Tongue (tissue), 2 donors: Measurements from ENCODE around the gene KCNQ1. TPM values are rescaled to one million over a fixed set of nuclear protein-coding genes. Genes with fewer than 3 reads are reported as not detected.
A peak's percentile ranks its signal among the peaks of the same experiment; 100 is the strongest.

Experiments used
- DNase-seq: peaks from one replicate; pipeline ENCODE4 v3.0.0-alpha.2; 2015
- total RNA-seq: library from RNA; depleted of rRNA; stranded (reverse); fragments of >200 nt; gene quantifications from one replicate; pipeline ENCODE4 v1.2.3, GENCODE V29; 2014

Gene KCNQ1
- total RNA-seq, 1 donor from 2014 or later = 2.6 TPM

DNA sequence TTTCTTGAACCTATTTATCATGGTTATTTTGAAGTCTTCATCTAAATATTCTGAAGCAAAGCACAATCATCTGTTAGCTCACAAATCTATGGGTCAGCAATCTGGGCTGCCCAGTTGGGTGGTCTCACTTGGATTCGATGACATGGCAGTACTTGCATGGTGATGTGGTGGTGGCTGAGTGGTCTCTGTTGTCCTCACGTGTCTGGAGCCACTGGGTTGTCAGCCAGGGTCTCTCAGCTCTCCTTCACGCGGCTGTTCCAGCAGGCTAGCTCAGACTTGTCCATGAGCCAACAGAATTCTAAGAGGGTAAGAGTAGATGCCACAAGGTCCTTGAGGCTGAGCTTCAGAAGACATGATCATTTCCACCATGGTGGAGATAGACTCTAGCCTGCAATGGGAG is 321.4 kb downstream of the KCNQ1 start:
- DNase-seq = no peak

DNA sequence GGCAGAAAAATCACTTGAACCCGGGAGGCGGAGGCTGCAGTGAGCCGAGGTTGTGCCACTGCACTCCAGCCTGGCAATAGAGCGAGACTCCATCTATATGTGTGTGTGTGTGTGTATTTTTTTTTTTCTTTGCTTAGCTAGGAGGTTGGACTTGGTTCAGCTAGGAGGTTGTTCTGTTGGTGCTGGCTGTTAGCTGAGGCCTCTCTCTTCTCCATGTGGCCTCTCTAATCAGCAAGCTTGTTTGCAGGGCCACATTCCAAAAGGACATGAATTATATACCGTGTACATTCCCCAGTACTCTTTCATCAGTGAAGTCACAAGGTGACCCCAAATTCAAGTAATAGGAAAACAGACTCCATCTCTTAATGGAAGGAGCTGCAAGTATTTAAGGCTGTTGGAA is 322.3 kb downstream of the KCNQ1 start:
- no peak for DNase-seq

DNA sequence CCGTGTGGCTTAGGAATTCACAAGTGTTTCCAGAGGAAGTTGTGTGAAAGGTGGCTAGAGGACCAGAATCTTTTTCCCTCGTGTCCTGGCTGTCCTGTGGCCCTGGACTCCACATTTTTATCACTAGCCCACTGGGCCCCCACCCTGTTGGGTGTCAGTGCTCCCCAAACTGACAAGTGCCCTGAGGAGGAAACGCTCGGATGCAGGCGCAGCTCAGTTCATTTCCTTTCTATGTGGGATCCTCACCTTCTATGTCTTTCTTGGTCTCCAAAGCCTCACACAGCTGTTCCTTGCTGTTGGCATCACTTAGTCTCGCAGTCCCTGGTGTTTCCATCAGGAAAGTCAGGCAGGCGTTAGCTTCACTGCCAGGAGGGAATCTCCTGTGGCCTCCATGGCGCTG is 323.0 kb downstream of the KCNQ1 start:
- DNase-seq = no peak

DNA sequence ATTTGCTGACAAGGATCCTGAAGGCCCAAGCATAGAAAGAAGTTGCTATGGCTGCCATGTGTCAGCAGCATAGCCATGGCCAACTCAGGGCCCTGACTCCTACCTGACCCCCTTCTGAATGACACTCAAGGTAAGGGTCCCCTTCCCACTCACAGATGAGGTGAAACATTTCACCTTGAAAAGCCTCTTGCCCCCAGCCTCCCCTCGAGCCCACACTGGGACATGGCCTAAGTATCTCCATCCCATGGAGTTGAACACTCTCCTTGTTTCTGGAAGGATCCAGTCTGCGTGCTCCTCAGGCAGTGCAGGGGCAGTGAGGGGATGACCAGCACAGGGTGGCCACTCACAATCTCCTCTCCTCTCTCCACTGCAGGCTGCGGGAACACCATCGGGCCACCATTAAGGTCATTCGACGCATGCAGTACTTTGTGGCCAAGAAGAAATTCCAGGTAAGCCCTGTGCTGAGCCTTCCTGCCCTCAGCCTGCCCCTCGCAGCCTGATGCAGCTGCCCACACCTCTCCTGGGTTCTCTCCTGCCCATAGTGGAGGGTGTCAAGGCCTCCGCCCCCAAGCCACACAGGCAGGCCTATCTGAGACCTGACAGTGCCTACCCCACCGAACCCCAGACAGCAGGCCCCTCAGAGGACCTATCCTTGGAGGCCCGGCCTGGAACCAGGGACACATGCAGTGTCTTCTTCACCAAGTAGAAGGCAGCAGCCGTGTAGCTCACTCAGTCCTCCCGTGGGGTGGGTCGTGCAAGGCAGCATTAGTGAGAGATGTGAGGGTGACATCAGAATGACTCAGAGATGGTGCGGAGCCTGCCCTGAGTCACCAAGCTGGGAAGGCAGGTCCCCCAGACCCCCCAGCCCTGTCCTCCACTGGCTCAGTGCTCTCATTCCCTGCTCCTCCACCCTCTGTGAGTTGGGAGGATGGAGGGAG is 323.9 kb downstream of the KCNQ1 start:
- DNase-seq = no peak

DNA sequence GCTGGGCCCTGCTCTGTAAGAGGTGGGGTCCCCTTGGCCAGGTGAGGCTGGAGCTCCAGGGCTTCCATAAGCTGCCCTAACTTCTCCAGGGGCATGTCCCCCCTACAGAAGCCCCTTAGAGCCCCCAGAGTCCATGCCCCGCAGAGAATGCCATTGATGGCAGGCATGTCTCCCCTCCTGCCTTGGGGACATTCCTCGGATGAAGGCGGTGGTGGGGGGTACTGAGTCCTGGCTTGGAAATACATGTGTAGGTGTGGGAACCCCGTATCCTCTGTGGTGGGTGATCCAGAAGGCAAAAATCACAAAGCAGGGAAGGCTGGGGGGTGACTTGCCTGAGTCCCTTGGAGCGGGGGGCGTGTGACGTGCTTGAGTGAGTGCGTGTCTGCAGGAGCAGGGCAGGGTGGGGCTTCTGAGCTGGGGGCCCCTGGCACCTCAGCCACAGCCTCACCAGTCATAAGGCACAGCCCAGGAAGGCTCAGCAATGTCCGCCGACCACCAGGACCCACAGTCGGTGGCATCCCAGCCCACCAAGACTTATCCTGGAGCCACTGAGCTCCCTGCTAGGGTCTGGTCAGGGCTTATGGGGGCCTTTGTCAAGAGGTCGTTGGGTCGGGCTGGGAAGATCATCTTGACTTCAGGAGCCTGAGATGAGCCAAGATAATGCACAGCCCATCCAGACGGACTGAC is 324.7 kb downstream of the KCNQ1 start:
- DNase-seq = no peak

DNA sequence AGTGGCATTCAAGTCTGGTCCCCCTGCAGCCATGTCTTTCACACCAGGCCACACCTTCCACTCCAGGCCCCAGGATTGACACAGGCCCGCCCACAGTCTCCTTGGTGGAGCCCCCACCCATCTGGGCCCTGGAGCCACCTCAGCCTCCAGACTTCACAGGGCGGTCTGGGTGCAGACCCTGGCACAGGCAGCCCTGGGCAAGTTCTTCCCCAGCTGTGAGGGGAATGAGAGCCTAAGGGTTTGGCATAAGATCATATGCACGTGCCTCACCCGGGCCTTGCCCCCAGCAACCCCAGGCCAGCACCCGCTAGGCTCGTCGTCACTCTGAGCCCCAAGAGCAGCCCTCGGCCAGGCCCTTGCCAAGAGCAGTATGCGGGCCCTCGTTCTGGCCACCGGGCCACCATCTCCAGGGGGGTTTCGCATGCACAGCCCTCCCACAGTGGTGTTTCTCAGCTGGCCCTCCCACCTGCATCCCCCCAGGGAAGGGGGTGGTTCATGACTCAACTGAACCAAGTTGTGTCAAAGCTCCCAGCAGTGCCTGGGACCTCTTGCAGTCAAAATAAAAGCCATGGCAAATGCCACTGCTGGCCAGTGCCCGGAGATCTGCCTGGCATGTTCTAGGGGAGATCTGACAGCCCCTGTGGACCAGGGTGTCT is 325.4 kb downstream of the KCNQ1 start:
- no peak for DNase-seq

DNA sequence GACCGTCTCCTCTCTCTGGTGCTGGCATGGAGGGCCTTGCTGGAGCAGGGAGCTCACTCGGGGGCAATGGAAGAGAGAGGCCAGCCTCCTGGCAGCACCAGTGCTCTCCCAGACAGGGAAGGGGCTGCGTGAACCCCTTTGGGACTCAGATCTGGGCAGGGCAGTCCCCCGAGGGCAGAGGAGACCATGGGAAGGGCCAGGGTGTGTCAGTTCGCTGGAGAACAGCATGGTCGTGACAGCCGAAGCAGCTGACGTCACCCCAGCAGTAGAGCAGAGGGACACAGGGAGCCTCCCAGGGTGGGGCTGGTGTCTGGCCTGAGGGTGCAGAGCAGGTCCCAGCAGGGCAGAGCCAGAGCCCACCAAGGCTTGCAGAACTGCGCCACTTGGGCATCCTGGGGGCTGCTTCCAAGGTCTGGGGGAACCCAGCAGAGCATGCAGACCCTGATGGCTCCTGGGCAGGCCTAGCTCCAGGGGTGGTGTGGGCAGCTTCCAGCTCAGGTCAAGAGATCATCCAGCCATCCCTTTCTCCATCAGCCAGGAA is 326.0 kb downstream of the KCNQ1 start:
- DNase-seq = no peak

DNA sequence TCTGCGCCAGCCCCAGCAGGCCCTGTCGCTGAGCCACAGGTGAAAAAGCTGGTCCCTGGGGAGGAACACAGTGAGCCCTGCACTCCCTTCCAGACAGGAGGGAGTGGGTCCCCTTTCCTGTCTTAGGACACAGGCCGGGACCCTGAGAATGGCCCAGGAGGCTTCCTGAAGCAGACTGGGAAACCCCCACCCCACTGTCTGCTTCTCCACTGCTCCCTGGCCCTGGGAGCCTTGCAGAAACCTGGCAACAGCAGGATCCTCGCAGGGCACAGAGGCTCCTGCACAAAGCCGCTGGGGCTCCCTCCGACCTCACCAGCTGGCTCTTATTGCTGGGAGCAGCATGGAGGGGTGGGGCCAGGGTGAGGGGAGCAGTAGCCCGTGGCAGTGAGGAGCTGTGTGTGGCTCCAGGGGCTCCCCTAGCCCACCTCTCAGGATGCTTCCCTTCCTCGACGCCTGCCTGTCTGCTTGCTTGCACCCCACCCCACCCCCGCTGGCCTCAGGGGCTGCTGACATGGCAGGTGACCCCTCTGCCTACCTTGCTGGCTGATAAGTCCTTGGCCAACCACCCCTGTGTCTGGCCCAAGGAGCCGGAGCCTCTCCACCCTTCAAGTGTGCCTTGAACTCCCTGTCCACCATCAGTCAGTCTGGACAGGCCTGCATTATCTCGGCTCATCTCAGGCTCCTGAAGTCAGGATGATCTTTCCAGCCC is 327.1 kb downstream of the KCNQ1 start:
- no peak for DNase-seq

DNA sequence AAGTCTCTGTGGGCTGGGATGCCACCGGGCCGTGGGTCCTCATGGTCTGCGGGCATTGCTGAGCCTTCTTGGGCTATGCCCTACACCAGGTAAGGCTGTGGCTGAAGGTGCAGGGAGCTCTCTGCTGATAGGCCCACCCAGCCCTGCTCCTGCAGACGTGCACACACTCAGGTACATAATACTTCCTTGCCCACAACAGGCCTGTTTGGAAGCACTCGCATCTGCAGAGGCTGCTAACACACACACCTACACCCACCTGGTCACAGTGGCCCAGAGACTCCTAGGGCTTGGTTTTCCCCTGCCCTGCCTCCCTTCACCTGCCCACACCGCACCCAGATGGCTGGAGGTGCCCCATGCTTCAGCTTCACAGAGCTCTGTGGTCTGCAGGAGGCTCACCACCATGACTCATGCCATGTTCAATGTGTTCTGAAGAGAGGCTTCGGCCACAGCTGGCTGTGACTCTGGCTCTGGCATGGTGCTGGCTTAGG is 327.8 kb downstream of the KCNQ1 start:
- DNase-seq = no peak

DNA sequence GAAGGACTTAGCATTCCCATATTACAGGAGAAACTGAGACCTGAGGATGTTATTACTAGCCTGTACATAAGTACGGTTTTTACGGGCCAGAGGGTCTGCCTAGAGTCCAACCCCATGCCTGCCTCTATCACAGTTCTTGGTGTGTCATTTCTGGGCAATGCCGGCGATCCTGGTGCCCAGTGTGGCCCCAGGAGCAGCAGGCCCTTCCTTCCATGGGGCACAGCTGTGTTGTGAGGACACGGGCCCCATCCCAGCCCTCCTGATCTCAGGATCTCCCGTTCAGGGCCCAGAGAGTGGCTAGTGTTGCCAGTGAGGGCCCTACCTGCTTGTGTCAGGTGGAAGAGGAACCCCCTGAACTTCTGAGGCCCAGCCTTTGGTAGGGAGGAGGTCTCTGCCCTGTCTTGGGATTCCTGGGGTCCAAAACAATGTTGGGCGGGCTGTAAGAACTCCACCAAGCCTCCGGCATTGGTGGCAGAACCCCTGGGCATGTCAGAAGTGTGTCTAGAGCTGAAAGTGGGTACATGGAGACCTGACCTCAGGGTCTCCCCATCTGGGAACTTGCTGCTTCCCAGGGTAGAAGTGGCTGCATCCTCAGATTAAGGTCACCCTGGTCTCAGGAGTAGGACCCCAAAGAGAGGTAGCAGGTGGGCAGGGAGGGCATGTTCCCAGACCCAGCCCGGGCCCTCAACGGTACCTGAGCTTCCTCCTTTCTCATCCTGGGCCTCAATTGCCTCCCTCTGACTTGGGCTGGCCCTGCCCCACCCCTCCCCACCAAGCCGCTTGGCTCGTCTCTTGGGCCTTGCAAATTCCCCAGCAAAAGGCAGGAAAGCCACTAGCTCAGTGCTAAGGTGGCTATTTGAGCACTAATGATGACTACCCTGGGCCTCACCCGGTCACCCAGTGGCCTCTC is 329.6 kb downstream of the KCNQ1 start:
- no peak for DNase-seq

DNA sequence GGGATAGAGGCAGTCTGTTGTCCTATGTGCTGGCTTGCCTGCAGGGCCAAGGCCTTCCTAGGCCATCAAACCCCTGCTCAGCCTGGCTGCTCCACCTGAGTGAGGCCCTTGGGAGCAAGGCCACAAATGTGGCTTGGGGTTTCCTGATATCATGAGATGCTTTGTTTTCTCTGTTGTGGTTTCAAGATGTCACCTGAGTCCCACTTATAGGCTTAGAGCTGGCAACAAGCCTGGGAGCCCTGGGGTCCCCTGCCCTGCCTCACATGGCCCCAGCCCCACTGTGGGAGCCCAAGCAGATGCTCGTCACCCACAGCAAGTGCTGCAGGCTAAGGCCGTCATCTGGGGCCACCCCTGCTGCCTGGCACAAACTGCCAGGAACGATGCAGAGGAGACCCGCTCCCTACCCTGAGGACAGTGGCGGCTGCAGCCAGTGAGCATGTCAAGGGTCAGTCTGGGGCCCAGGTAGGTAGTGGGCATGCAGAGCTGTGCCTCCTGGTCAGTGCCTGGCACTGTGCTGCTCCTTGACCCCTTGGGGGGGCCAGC is 330.3 kb downstream of the KCNQ1 start:
- DNase-seq = no peak

DNA sequence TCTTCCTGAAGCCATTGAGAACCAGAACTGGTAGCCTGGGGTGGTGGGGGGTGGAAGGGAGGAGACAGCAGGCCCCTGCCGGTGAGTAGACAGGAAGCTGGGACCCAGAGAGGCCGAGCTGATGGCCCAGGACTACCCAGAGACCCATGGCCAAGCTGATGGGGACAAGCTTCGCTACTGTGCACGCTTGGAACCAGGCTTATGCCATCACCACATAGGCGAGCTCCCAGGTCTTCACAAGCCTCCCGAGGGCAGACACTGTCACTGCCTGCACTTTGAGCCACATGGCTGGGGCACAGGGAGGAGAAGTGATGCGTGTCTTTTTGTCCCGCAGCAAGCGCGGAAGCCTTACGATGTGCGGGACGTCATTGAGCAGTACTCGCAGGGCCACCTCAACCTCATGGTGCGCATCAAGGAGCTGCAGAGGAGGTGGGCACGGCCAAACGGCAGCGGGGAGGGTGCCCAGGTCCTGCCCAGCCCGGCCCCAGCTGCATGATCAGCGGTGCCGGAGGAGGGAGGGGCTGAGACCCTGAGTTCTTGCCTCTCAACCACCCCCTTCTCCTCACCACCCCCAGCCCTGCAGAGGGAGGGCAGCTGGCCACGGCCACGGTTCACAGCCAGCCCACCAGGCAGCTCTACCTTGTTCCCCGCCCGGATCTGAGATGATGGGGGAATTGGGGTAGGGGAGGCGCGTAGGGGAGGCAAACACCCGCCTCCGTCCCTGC is 331.0 kb downstream of the KCNQ1 start:
- no peak for DNase-seq

DNA sequence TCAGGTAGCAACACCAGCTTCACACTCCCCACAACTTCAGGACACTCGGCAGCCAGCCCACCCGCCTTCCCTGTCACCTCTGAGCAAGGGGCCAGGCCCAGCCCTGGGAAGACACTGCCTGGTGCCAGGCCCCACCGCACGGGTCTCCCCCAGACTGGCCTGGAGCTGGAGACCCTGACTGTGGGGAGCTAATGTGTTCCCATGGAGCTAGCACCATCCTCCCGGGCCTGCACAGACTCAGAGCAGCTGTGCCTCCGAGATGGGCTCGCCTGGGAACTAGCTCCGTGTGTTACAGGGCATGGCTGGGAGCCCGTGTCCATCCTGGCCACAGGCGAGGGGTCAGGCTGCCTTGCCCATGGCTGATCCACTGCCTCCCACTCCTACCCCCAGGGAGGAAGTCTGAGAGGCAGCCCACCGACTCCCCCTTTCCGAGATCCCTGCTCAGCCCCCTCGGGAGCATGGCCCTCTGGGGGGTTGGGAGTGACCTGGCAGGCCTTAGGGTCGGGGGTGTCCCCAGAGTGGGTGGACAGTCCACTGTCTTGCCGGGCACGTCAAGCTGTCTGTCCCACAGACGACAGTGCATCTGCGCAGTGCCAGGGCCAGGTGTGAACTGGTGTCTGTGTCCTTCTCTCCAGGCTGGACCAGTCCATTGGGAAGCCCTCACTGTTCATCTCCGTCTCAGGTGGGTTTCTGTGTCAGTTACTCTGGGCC is 331.7 kb downstream of the KCNQ1 start:
- DNase-seq = no peak

DNA sequence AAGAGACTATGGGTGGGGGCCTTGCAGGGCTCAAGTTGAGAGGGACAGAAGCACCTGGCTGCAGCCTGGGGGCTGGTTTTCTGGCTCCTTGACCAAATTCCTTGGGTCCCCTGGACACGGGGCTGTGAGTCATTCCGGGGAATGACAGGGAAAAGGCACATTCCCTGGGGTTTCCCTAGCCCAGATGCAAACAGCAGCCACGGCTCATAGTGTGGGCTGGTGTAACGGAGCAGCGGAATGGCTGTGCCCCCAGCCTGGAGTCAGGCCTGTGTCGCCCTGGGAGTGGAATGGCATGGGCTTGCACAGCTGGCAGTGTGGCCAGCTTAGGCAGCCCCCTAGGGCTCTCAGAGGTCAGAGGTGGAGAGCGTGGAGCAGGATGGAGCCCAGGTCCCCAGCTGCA is 332.6 kb downstream of the KCNQ1 start:
- no peak for DNase-seq

DNA sequence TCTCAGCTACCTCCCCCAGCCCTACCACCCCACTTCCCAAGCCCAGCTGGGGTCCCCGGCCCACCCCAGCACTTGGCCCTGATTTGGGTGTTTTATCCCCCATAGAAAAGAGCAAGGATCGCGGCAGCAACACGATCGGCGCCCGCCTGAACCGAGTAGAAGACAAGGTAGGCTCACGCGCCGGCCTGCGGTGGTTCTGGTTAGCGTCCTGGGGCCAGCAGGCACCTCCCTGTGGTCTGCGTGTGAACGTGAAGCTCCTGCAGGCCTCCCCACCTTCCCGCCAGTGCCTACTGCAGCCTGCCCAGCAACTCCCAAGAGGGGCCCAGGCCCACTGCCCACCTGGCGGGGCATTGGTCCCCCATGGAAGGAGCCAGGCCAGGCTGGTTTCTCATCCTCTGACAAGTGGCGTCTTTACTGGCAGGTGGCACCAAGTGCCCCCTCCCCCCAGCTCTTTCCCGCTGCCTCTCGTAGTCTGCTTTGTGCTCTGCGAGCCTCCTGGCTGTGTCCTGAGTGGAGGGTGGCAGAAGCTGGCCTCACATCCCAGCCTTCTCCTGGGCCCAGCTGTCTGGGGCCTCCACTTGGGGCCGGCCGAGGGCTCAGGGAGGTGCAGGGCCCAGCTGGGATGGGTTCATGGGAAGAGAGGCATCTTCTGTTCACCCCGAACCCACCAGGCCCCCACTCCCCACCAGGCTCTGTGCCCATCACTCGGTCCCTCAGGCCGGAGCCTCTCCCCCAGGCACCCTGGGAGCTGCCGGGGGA is 333.2 kb downstream of the KCNQ1 start:
- DNase-seq = peak; percentile 60

DNA sequence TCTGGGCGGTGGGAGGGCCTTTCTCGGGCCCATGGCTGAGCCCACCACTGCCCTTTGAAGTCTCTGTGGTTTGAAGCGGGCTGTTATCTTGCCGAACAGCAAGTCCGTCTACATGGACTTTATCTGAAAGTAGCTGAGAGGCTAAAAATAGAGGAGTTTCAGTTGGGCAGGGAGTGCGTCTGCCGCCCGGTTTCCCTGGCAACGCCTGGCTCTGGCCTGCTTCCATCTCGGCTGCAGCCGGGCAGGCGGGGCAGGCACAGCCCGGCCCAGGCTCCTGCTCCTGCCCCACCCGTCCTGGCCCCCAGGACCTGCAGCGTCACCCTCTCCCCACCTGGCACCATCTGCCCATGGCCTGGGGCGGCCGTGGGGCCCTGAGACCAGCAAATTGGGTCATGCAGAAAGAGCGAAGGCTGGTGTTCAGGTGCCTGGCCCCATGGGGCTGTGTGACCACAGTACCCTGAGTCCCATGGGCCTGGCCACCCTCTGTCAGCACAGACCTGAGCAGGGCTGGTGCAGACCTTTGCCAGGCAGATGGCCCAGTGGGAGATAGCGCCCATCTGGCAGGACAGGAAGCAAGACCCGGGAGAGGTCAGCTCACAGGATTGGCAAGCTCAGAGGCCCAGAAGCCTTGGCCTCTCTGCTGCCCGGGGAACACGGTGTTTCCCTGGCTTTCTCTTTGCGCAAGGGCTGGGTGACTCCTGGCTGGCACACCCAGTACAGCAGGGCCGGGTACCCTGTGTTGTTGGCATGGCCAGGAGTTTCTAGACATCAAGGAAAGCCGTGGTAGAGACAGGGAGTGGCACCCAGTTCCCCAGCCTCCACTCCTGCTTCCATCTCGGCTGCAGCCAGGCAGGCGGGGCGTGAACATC is 334.1 kb downstream of the KCNQ1 start:
- DNase-seq = peak; percentile 95

DNA sequence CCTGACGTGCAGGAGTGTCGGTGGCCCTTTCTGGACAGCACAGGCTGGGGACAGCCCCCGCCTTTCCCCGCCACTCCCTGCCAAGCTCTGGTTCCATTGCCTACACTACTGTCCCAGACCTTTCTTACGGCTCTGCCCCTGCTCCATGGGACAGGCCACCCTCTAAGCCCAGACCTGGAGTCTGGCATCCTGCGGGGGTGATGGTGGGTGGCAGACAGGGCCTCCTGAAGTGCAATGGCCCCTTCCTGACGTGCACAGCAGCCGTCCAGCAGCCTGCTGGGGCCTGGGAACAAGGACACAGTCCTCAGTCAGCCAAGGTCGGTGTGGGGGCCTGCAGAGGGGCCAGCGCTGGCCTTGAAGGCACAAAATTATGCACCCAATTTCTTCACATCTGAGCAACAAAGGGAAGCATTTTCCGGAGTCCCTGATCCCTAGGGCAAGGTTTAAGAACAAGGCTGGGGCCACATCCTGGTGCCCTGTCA is 334.7 kb downstream of the KCNQ1 start:
- DNase-seq = no peak
